ENCODE data around the gene RGS9BP. TPM values are rescaled to one million over a fixed set of nuclear protein-coding genes. Genes with fewer than 3 reads are reported as not detected.

Gene RGS9BP
- total and polyA plus RNA-seq, 10 of the 15 experiments (the other 5 are each of a cell fraction or from before 2014, with no cell fraction given): 0.01 to 0.10 (median 0.05) TPM; not detected in 6

DNA sequence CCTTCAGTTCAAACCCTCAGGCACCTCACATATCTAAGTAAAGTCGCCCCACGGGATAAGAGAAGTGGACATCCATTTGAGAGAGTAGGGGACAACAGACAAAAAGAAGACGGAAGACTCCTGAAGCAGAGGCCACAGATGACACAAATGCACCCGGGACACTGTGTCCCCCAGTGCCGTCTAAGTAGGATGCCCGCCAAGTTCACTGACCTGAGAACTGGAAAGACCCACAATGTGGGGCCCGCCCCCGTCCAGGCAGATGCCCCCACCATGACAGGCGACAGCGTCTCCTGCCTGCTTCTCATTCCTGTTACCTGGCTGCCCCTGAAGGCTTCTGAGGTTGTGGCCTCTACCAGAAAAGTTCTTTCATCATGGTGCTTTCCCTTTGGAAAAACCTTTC, 17.6 kb upstream of the RGS9BP start:
- intact Hi-C loops (cut with micrococcal nuclease; ENCODE audit: unreplicated experiment): no loop called here
- Histone ChIP-seq H3K4me3 (no peak overlapping the region), H3K4me1 (ENCODE audit: control insufficient read depth, insufficient read depth, low read length) (no peaks in the 10 kb centered on the region), H3K4me2 (ENCODE audit: control insufficient read depth, insufficient read depth) (no peak overlapping the region), H3K79me2 (ENCODE audit: control insufficient read depth, insufficient read depth, low read length) (peaks cover 1% of the 10 kb centered on the region), H3K27ac (ENCODE audit: control insufficient read depth, insufficient read depth) (no peak overlapping the region), H3K9me3 (replicated peaks; ENCODE audit: control insufficient read depth, insufficient read depth, low read length) (no peaks in the 10 kb centered on the region), H3K36me3 (ENCODE audit: control insufficient read depth in 2 of 2, insufficient read depth in 2 of 2, low read length in 1 of 2) (peaks cover 7 to 10% of the 10 kb centered on the region in 2 experiments; a peak in 3 of 4 replicates), H2AFZ (ENCODE audit: control insufficient read depth, low read depth, low read length) (no peak overlapping the region), H3K9ac (ENCODE audit: control insufficient read depth, insufficient read depth, low read length) (no peak overlapping the region), H4K20me1 (ENCODE audit: control insufficient read depth, insufficient read depth) (no peaks in the 10 kb centered on the region), H3K27me3 (replicated peaks in 1 of 2; ENCODE audit: control insufficient read depth in 2 of 2, insufficient read depth in 2 of 2, low read length in 1 of 2) (no peaks in the 10 kb centered on the region)
- ChIA-PET CTCF (no interaction called here), POLR2A (no interaction called here), RAD21 (ENCODE audit: unreplicated experiment) (no interaction called here), SMC1A (ENCODE audit: uncharacterized antibody, unreplicated experiment) (no interaction called here)
- ATAC-seq (no peak), DNase-seq (ENCODE audit: low read depth, low spot score) (no peak), FAIRE-seq (no peak)
- in situ Hi-C loops (cut with MboI): no loop called here
- no peak for TF ChIP-seq RAD51 (IDR thresholded peaks at IDR 0.05)
- TF ChIP-seq SUZ12 (IDR thresholded peaks at IDR 0.05; ENCODE audit: unreplicated experiment): no peak
- TF ChIP-seq, protein P1, sequence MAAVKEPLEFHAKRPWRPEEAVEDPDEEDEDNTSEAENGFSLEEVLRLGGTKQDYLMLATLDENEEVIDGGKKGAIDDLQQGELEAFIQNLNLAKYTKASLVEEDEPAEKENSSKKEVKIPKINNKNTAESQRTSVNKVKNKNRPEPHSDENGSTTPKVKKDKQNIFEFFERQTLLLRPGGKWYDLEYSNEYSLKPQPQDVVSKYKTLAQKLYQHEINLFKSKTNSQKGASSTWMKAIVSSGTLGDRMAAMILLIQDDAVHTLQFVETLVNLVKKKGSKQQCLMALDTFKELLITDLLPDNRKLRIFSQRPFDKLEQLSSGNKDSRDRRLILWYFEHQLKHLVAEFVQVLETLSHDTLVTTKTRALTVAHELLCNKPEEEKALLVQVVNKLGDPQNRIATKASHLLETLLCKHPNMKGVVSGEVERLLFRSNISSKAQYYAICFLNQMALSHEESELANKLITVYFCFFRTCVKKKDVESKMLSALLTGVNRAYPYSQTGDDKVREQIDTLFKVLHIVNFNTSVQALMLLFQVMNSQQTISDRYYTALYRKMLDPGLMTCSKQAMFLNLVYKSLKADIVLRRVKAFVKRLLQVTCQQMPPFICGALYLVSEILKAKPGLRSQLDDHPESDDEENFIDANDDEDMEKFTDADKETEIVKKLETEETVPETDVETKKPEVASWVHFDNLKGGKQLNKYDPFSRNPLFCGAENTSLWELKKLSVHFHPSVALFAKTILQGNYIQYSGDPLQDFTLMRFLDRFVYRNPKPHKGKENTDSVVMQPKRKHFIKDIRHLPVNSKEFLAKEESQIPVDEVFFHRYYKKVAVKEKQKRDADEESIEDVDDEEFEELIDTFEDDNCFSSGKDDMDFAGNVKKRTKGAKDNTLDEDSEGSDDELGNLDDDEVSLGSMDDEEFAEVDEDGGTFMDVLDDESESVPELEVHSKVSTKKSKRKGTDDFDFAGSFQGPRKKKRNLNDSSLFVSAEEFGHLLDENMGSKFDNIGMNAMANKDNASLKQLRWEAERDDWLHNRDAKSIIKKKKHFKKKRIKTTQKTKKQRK (IDR thresholded peaks at IDR 0.05; ENCODE audit: low read depth, low read length): no peak
- TF ChIP-seq MEF2A (IDR thresholded peaks at IDR 0.05; ENCODE audit: insufficient read depth, low read depth, low read length): no peak
- TF ChIP-seq, protein P2, sequence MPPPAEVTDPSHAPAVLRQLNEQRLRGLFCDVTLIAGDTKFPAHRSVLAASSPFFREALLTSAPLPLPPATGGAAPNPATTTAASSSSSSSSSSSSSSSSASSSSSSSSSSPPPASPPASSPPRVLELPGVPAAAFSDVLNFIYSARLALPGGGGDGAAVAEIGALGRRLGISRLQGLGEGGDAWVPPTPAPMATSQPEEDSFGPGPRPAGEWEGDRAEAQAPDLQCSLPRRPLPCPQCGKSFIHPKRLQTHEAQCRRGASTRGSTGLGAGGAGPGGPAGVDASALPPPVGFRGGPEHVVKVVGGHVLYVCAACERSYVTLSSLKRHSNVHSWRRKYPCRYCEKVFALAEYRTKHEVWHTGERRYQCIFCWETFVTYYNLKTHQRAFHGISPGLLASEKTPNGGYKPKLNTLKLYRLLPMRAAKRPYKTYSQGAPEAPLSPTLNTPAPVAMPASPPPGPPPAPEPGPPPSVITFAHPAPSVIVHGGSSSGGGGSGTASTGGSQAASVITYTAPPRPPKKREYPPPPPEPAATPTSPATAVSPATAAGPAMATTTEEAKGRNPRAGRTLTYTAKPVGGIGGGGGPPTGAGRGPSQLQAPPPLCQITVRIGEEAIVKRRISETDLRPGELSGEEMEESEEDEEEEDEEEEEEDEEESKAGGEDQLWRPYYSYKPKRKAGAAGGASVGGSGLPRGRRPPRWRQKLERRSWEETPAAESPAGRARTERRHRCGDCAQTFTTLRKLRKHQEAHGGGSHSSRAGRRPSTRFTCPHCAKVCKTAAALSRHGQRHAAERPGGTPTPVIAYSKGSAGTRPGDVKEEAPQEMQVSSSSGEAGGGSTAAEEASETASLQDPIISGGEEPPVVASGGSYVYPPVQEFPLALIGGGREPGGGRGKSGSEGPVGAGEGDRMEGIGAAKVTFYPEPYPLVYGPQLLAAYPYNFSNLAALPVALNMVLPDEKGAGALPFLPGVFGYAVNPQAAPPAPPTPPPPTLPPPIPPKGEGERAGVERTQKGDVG (CRISPR knock-in tag; IDR thresholded peaks at IDR 0.05): no peak
- no peak for TF ChIP-seq CHD2 (IDR thresholded peaks at IDR 0.05; ENCODE audit: borderline replicate concordance, low read depth, low read length)
- no peak for TF ChIP-seq TARDBP (IDR thresholded peaks at IDR 0.05; ENCODE audit: borderline replicate concordance)
- TF ChIP-seq SMARCA5 (IDR thresholded peaks at IDR 0.05): no peak
- TF ChIP-seq EP300 (IDR thresholded peaks at IDR 0.05; ENCODE audit: borderline replicate concordance in 1 of 2, control insufficient read depth in 1 of 2, low read depth in 2 of 2, low read length in 2 of 2): no peak
- no peak for TF ChIP-seq SMAD5 (IDR thresholded peaks at IDR 0.05; ENCODE audit: low read depth)
- no peak for TF ChIP-seq HDAC6 (IDR thresholded peaks at IDR 0.05; ENCODE audit: unreplicated experiment)
- BruUV-seq (replicated peaks): no TSS peak
- WGBS (ENCODE audit: insufficient coverage, insufficient replicate concordance, low lambda C conversion rate, missing lambda C conversion rate): 96% methylated on average over 10 of the region's 10 CpGs
